ENCODE measurements around the gene NOS1AP. TPM values are rescaled to one million over a fixed set of nuclear protein-coding genes. Genes with fewer than 3 reads are reported as not detected.

The NOS1AP gene
- total RNA-seq, 1 experiment from 2014 or later, result 5.3 TPM

- no peaks in the 10 kb centered on the region for H3K79me2 ChIP-seq (ENCODE audit: insufficient read depth, low read length)
- ChIA-PET RAD21 (ENCODE audit: low non-redundant PET in 1 of 2, low total read pairs in 2 of 2, uncharacterized antibody in 2 of 2, unreplicated experiment in 2 of 2) (no interaction called here), CTCF (no interaction called here), POLR2A (no interaction called here)
- DNase-seq (ENCODE audit: low read depth, low spot score) (no peak), ATAC-seq (no peak)
- TF ChIP-seq JUND (IDR thresholded peaks at IDR 0.05) (no peak), ATF3 (IDR thresholded peaks at IDR 0.05) (no peak), EZH2phosphoT487 (IDR thresholded peaks at IDR 0.05; ENCODE audit: borderline replicate concordance) (no peak)
- H3K27ac ChIP-seq (ENCODE audit: low read depth, low read length), result no peak overlapping the region
- H3K36me3 ChIP-seq (ENCODE audit: control insufficient read depth in 1 of 2, insufficient read depth in 2 of 2, low read length in 2 of 2), result no peaks in the 10 kb centered on the region
- H4K20me1 ChIP-seq (ENCODE audit: insufficient read depth), result no peaks in the 10 kb centered on the region
- H3K9me3 ChIP-seq (ENCODE audit: control insufficient read depth in 1 of 2, insufficient read depth in 1 of 2, low read depth in 1 of 2, low read length in 2 of 2), result no peaks in the 10 kb centered on the region
- no peak overlapping the region for H3K4me3 ChIP-seq (replicated peaks in 1 of 2; ENCODE audit: low read depth in 1 of 2, low read length in 2 of 2)
- H3K4me2 ChIP-seq (ENCODE audit: low read length), result no peak overlapping the region
- H2AFZ ChIP-seq (ENCODE audit: low read depth, low read length, poor library complexity, severe bottlenecking), result no peak overlapping the region
- H3K9me2 ChIP-seq (ENCODE audit: insufficient read depth), result no peaks in the 10 kb centered on the region
- BruUV-seq (replicated peaks), result no TSS peak
- H3K27me3 ChIP-seq (ENCODE audit: insufficient read depth, low read length), result no peaks in the 10 kb centered on the region
- intact Hi-C loops (cut with micrococcal nuclease), result no loop called here
- H3K4me1 ChIP-seq (ENCODE audit: control insufficient read depth in 1 of 2, insufficient read depth in 2 of 2, low read length in 2 of 2), result peaks cover 23 to 25% of the 10 kb centered on the region in 2 experiments
- no peak overlapping the region for H3K9ac ChIP-seq (ENCODE audit: low read length)
Measured at GRCh38 chr1:162087574-162087973, 18.1 kb downstream of the NOS1AP start.

DNA sequence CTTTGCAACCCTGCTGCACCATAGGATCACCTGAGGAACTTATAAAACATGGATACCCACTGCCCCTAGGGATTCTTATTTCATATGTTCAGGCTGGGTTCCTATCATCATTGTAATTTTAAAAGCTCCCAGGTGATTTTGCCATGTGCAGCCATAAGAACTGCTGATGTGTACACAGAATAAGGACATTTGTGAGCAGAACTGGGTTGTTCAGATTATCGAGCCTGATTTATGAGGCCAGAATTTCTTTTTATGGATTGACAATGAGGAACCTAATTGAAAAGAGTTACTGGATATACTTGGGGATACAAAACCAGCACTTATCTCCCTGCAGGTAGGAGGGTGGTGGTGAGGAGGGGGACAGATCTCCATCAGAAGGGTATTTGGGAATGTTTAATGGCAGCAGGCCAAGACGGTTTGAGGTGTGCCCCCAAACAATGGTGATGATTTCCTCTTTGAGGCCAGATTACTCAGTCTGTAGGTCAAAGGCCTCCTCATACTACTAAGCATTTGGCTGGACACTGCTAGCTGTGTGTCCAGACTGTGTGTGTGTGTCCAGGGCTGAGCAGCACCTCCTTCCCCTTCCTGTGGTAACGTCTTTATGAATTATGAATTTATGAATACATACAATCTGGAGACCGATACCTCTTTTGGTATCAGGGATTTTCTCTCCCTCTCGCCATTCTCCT, 18.9 kb downstream of the NOS1AP start:
- Histone ChIP-seq H3K4me2 (ENCODE audit: low read length) (no peak overlapping the region), H3K27ac (ENCODE audit: low read depth, low read length) (no peak overlapping the region), H3K36me3 (ENCODE audit: control insufficient read depth in 1 of 2, insufficient read depth in 2 of 2, low read length in 2 of 2) (no peaks in the 10 kb centered on the region), H2AFZ (ENCODE audit: low read depth, low read length, poor library complexity, severe bottlenecking) (no peak overlapping the region), H3K9me2 (ENCODE audit: insufficient read depth) (no peaks in the 10 kb centered on the region), H3K4me1 (ENCODE audit: control insufficient read depth in 1 of 2, insufficient read depth in 2 of 2, low read length in 2 of 2) (peaks cover 23 to 27% of the 10 kb centered on the region in 2 experiments), H3K9me3 (ENCODE audit: control insufficient read depth in 1 of 2, insufficient read depth in 1 of 2, low read depth in 1 of 2, low read length in 2 of 2) (no peaks in the 10 kb centered on the region), H3K27me3 (ENCODE audit: insufficient read depth, low read length) (no peaks in the 10 kb centered on the region), H3K4me3 (replicated peaks in 1 of 2; ENCODE audit: low read depth in 1 of 2, low read length in 2 of 2) (no peak overlapping the region), H3K79me2 (ENCODE audit: insufficient read depth, low read length) (no peaks in the 10 kb centered on the region), H3K9ac (ENCODE audit: low read length) (no peak overlapping the region), H4K20me1 (ENCODE audit: insufficient read depth) (no peaks in the 10 kb centered on the region)
- ChIA-PET CTCF (no interaction called here), POLR2A (no interaction called here), RAD21 (ENCODE audit: low non-redundant PET in 1 of 2, low total read pairs in 2 of 2, uncharacterized antibody in 2 of 2, unreplicated experiment in 2 of 2) (no interaction called here)
- no TSS peak for BruUV-seq (replicated peaks)
- intact Hi-C loops (cut with micrococcal nuclease), result no loop called here
- ATAC-seq (no peak), DNase-seq (ENCODE audit: low read depth, low spot score) (no peak)
- TF ChIP-seq, protein P1, sequence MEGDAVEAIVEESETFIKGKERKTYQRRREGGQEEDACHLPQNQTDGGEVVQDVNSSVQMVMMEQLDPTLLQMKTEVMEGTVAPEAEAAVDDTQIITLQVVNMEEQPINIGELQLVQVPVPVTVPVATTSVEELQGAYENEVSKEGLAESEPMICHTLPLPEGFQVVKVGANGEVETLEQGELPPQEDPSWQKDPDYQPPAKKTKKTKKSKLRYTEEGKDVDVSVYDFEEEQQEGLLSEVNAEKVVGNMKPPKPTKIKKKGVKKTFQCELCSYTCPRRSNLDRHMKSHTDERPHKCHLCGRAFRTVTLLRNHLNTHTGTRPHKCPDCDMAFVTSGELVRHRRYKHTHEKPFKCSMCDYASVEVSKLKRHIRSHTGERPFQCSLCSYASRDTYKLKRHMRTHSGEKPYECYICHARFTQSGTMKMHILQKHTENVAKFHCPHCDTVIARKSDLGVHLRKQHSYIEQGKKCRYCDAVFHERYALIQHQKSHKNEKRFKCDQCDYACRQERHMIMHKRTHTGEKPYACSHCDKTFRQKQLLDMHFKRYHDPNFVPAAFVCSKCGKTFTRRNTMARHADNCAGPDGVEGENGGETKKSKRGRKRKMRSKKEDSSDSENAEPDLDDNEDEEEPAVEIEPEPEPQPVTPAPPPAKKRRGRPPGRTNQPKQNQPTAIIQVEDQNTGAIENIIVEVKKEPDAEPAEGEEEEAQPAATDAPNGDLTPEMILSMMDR (IDR thresholded peaks at IDR 0.05 in 2 of 3, conservative IDR thresholded peaks at IDR 0.05 in 1 of 3; ENCODE audit: borderline replicate concordance in 1 of 3, insufficient read depth in 1 of 3, low read depth in 2 of 3, low read length in 2 of 3), result no peak
- TF ChIP-seq TCF7L2 (IDR thresholded peaks at IDR 0.05; ENCODE audit: borderline replicate concordance, extremely low read depth, insufficient read depth, insufficient read length) (no peak), SIN3A (IDR thresholded peaks at IDR 0.05; ENCODE audit: low read depth) (no peak), SP1 (IDR thresholded peaks at IDR 0.05; ENCODE audit: low read depth) (no peak), POLR2A (IDR thresholded peaks at IDR 0.05; ENCODE audit: borderline replicate concordance, extremely low read depth, insufficient read depth, insufficient read length) (no peak), EGR1 (IDR thresholded peaks at IDR 0.05; ENCODE audit: low read depth) (no peak), POLR2AphosphoS5 (IDR thresholded peaks at IDR 0.05; ENCODE audit: low read depth, low read length) (no peak), CBX3 (IDR thresholded peaks at IDR 0.05; ENCODE audit: low read depth) (no peak), ELF1 (IDR thresholded peaks at IDR 0.05; ENCODE audit: borderline replicate concordance, low read depth) (no peak), CEBPB (IDR thresholded peaks at IDR 0.05; ENCODE audit: low read depth) (no peak), SRF (IDR thresholded peaks at IDR 0.05; ENCODE audit: low read depth) (no peak)
- TF ChIP-seq, protein P2, sequence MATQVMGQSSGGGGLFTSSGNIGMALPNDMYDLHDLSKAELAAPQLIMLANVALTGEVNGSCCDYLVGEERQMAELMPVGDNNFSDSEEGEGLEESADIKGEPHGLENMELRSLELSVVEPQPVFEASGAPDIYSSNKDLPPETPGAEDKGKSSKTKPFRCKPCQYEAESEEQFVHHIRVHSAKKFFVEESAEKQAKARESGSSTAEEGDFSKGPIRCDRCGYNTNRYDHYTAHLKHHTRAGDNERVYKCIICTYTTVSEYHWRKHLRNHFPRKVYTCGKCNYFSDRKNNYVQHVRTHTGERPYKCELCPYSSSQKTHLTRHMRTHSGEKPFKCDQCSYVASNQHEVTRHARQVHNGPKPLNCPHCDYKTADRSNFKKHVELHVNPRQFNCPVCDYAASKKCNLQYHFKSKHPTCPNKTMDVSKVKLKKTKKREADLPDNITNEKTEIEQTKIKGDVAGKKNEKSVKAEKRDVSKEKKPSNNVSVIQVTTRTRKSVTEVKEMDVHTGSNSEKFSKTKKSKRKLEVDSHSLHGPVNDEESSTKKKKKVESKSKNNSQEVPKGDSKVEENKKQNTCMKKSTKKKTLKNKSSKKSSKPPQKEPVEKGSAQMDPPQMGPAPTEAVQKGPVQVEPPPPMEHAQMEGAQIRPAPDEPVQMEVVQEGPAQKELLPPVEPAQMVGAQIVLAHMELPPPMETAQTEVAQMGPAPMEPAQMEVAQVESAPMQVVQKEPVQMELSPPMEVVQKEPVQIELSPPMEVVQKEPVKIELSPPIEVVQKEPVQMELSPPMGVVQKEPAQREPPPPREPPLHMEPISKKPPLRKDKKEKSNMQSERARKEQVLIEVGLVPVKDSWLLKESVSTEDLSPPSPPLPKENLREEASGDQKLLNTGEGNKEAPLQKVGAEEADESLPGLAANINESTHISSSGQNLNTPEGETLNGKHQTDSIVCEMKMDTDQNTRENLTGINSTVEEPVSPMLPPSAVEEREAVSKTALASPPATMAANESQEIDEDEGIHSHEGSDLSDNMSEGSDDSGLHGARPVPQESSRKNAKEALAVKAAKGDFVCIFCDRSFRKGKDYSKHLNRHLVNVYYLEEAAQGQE (IDR thresholded peaks at IDR 0.05; ENCODE audit: low read depth), result no peak
- TF ChIP-seq, protein P3, sequence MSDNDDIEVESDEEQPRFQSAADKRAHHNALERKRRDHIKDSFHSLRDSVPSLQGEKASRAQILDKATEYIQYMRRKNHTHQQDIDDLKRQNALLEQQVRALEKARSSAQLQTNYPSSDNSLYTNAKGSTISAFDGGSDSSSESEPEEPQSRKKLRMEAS (IDR thresholded peaks at IDR 0.05), result no peak
